ENCODE data around the gene RBP5. TPM values are rescaled to one million over a fixed set of nuclear protein-coding genes. Genes with fewer than 3 reads are reported as not detected.

The RBP5 gene
- total RNA-seq, 1 experiment from 2014 or later = 2.7 TPM

DNA sequence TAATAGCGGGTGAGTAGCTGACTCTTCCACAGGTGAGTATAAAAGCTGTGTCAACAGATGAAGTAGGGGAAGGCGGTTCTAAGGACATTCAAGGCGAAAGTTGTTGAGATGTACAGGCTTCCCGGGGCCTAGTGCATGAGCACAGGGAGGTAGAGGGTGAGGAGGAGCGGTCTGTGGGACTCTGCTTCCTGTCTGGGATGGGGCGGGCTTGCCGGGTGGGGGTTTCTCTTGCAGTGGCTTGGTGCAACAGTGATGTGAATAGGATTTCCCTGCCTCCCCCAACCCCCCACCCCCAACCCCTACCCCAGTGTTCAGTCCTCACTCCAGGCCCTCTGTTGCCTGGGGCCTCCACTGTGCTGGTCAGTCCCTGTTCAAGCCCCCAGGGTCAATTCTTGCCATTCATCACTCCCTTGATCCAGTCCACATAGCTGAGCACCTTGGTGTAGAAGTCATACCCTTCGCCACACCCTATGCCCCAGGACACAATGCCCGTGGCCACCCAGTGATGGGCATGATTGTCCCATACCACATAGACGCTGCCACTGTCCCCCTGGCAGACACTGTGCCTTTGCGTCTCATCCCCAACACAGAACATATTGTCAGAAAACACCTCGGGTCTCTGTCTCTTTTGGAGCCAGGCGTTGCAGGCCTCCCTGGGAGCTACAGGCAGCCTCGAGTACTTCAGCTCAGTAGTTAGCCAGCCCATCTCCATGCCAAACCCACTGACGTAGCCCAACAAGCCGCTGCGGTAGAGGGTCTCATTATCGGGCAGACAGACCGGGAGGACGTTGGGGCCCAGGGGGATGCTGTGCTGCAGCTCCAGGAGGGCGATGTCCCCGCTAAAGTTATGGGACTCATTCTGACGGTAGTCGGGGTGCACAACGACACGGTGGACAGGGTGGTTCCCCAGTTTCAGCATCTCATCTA lies 32.4 kb downstream of the RBP5 start:
- Histone ChIP-seq H4K91ac (ENCODE audit: insufficient read length, low read depth, low read length) (no peak overlapping the region), H3K9ac (ENCODE audit: extremely low read depth, insufficient read length, low read length) (no peak overlapping the region), H4K20me1 (ENCODE audit: control insufficient read depth, insufficient read depth, insufficient read length) (no peaks in the 10 kb centered on the region), H2BK120ac (ENCODE audit: low read depth, low read length, poor library complexity, severe bottlenecking) (no peak overlapping the region), H3K79me1 (ENCODE audit: insufficient read depth, low read depth, low read length, poor library complexity, severe bottlenecking) (no peaks in the 10 kb centered on the region), H3K79me2 (ENCODE audit: insufficient read depth, low read length) (no peaks in the 10 kb centered on the region), H3K27ac (ENCODE audit: insufficient read length, low read depth, low read length) (no peak overlapping the region), H4K8ac (replicated peaks; ENCODE audit: insufficient read length, low read depth, low read length) (peak overlapping the region; percentile 24), H3K4me1 (ENCODE audit: insufficient read depth, low read length) (peaks cover 6% of the 10 kb centered on the region; the same call in 1 of the 2 replicates), H2AFZ (ENCODE audit: low read length) (no peak overlapping the region), H3K14ac (ENCODE audit: insufficient read depth, low read length) (no peak overlapping the region), H3K9me3 (ENCODE audit: control insufficient read depth, low read depth, low read length) (no peaks in the 10 kb centered on the region), H3K27me3 (ENCODE audit: insufficient read depth, low read length) (no peaks in the 10 kb centered on the region), H3K23me2 (ENCODE audit: insufficient read length, low read depth, low read length, poor library complexity, severe bottlenecking) (peaks cover 4% of the 10 kb centered on the region), H3K23ac (ENCODE audit: insufficient read length, low read depth, low read length) (no peak overlapping the region), H3K4ac (ENCODE audit: low read depth, low read length) (no peak overlapping the region), H3T11ph (ENCODE audit: low read length) (no peak overlapping the region), H3K18ac (ENCODE audit: insufficient read length, low read depth, low read length) (no peak overlapping the region), H2BK12ac (ENCODE audit: insufficient read length, low read depth, low read length) (no peak overlapping the region), H2BK5ac (ENCODE audit: insufficient read length, low read length) (no peak overlapping the region), H4K5ac (ENCODE audit: insufficient read length, low read depth, low read length) (no peak overlapping the region), H3K4me2 (ENCODE audit: insufficient read depth, insufficient read length, low read length) (no peak overlapping the region), H2BK15ac (ENCODE audit: low read depth, low read length) (no peak overlapping the region), H3K56ac (ENCODE audit: insufficient read length, low read depth, low read length) (no peak overlapping the region), H2AK5ac (ENCODE audit: insufficient read length, low read length) (no peak overlapping the region), H2BK20ac (ENCODE audit: low read depth, low read length, poor library complexity, severe bottlenecking) (no peak overlapping the region)
- no CpG with 5 or more reads among the region's 26 CpGs for WGBS (ENCODE audit: extremely low coverage, insufficient read length, low lambda C conversion rate)
- Mint-ChIP-seq H3K9me3 (no peaks in the 10 kb centered on the region), H3K4me1 (peaks cover 18 to 19% of the 10 kb centered on the region in 2 experiments), H3K27me3 (ENCODE audit: low read depth) (peaks cover 4% of the 10 kb centered on the region), H3K36me3 (ENCODE audit: insufficient read depth in 1 of 3, low read depth in 3 of 3) (peaks cover 5 to 15% (median 14%) of the 10 kb centered on the region in 3 experiments; a peak in 5 of 7 replicates), H3K4me3 (no peak overlapping the region), H3K27ac (no peak overlapping the region; a peak in 1 of 7 replicates)
- TF ChIP-seq, protein P1, sequence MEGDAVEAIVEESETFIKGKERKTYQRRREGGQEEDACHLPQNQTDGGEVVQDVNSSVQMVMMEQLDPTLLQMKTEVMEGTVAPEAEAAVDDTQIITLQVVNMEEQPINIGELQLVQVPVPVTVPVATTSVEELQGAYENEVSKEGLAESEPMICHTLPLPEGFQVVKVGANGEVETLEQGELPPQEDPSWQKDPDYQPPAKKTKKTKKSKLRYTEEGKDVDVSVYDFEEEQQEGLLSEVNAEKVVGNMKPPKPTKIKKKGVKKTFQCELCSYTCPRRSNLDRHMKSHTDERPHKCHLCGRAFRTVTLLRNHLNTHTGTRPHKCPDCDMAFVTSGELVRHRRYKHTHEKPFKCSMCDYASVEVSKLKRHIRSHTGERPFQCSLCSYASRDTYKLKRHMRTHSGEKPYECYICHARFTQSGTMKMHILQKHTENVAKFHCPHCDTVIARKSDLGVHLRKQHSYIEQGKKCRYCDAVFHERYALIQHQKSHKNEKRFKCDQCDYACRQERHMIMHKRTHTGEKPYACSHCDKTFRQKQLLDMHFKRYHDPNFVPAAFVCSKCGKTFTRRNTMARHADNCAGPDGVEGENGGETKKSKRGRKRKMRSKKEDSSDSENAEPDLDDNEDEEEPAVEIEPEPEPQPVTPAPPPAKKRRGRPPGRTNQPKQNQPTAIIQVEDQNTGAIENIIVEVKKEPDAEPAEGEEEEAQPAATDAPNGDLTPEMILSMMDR (conservative IDR thresholded peaks at IDR 0.05) = no peak
- DNase-seq = no peak
